Ovary (tissue), 9 donors: ENCODE results near the gene D2HGDH. TPM values are rescaled to one million over a fixed set of nuclear protein-coding genes. Genes with fewer than 3 reads are reported as not detected.

ENCODE experiments used
- DNase-seq, 5 donors: peaks; one replicate each; pipeline ENCODE4 v3.0.0-alpha.2; 2019 to 2020
- H3K27ac ChIP-seq, 2 donors: fragments of 200-600 bp; one replicate each; pipeline versions ENCODE4 v1.5.1 to v1.8.0; 2019 to 2022
- H3K27me3 ChIP-seq: fragments of 200-600 bp; one replicate; pipeline ENCODE4 v1.8.0; 2022
- H3K36me3 ChIP-seq: fragments of 200-600 bp; sonication (generic); one replicate; pipeline ENCODE4 v1.5.1; 2019
- H3K4me1 ChIP-seq: one replicate; pipeline ENCODE4 v1.8.1; 2013; ENCODE audit warnings: mild to moderate bottlenecking, moderate library complexity; ENCODE audit not compliant: insufficient read depth
- H3K4me3 ChIP-seq: fragments of 200-600 bp; sonication (generic); one replicate; pipeline ENCODE4 v1.5.1; 2017
- H3K9me3 ChIP-seq, 2 donors: fragments of 200-600 bp in 1 of 2; sonication (generic) in 1 of 2; one replicate each; pipeline versions ENCODE4 v1.5.1 to v1.8.1; 2013 to 2019; ENCODE audit warnings: mild to moderate bottlenecking in 1 of 2, moderate library complexity in 1 of 2
- EP300 ChIP-seq: sonication (generic); formaldehyde crosslinking; IDR thresholded peaks from one replicate; pipeline ENCODE4 v1.6.1; 2017; ENCODE audit warnings: antibody characterized with exemption
- POLR2A ChIP-seq: fragments of 450-650 bp; IDR thresholded peaks from one replicate; pipeline ENCODE4 v1.6.1; 2017; ENCODE audit warnings: antibody characterized with exemption, mild to moderate bottlenecking, moderate library complexity
- WGBS, 3 donors: extraction: QIAGEN DNeasy Blood & Tissue Kit in 1 of 3; methylation state at CpG; one replicate each; pipeline versions ENCODE4 v1.1.5 to v1.1.7; 2013 to 2017; 5-methylcytosine and 5-hydroxymethylcytosine counted together
- intact Hi-C, 4 donors: fragments of 100-400 bp; cut with DNase I; formaldehyde crosslinking; loops; one replicate each; pipeline versions ENCODE4 v1.11.0 to v1.15.1; 2022 to 2023
- polyA plus RNA-seq, 2 donors: library from polyadenylated mRNA; stranded (reverse); fragments of 200-250 nt in 1 of 2; fragments of 350-450 nt in 1 of 2; fragmentation: Illumina TruSeq in 1 of 2; extraction: RNeasy Lipid Tissue Mini Kit (QIAGEN cat#74804) in 1 of 2; gene quantifications; one replicate each; pipeline ENCODE4 v1.2.3, GENCODE V29; 2013 to 2014
- total RNA-seq, 7 donors: library from RNA; depleted of rRNA in 2 of 7; stranded (reverse); fragments of >200 nt in 2 of 7; fragmentation: NEBNext Ultra II Directional in 3 of 7; extraction: Animal tissue kit (Norgen Biotek cat#: 25700) in 3 of 7; gene quantifications; one replicate each; pipeline versions ENCODE4 v1.1.0 to v1.2.4, GENCODE V29; 2016 to 2023
- TF ChIP-seq, protein P1 (sequence below), 3 donors: fragments of 450-650 bp in 2 of 3; fragments of 200-600 bp in 1 of 3; IDR thresholded peaks; one replicate each; pipeline versions ENCODE4 v1.5.1 to v1.8.0; 2016 to 2022; ENCODE audit warnings: antibody characterized with exemption in 3 of 3, mild to moderate bottlenecking in 1 of 3
- donor health status: DM: no; HTN: no; CAD: no; lungs with moderate emphysema.
- donor health status: DM: no; HTN: no; CAD: no.
- donor health status: Bipolar disorder and iron deficiency.
- donor health status: DM: yes; HTN: yes; CAD: no.
- donor health status: DM: no; HTN: no; CAD: no.
- donor health status: DM: yes; HTN: yes; CAD: no.

The D2HGDH gene
- total and polyA plus RNA-seq, 9 donors: 0.63 to 35.1 (median 24.6) TPM

DNA sequence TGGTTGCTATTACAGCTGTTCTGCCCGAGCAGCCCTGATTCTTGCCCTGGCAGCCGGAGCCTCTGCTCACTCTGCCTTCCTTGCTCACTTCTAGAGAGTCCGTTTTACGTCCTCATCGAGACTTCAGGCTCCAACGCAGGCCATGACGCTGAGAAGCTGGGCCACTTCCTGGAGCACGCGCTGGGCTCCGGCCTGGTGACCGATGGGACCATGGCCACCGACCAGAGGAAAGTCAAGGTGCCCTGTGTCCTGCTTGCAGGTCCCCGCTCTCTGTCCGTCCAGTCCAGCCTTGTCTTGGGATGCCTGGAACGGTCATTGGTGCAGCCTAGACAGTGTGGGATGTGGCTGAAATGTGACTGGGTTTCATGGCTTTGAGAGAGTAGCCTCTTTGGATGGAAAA is 16.7 kb downstream of the D2HGDH start:
- H3K9me3 ChIP-seq: no peaks in the 10 kb centered on the region
- no peak overlapping the region for H3K27ac ChIP-seq
- intact Hi-C loops: loop anchor here in 1 of 4 donors (10.0 kb wide), 1 partner anchor 124 kb away; no protein-coding TSS in a partner anchor
- no peak overlapping the region for H3K4me3 ChIP-seq
- 87 to 95% (median 89%) methylated on average over 15 of the region's 15 CpGs for WGBS, 3 donors
- H3K36me3 ChIP-seq: no peaks in the 10 kb centered on the region
- no peaks in the 10 kb centered on the region for H3K27me3 ChIP-seq
- H3K4me1 ChIP-seq: peaks cover 2% of the 10 kb centered on the region
- no peak for DNase-seq
- TF ChIP-seq POLR2A (no peak), EP300 (no peak)
- TF ChIP-seq, protein P1, sequence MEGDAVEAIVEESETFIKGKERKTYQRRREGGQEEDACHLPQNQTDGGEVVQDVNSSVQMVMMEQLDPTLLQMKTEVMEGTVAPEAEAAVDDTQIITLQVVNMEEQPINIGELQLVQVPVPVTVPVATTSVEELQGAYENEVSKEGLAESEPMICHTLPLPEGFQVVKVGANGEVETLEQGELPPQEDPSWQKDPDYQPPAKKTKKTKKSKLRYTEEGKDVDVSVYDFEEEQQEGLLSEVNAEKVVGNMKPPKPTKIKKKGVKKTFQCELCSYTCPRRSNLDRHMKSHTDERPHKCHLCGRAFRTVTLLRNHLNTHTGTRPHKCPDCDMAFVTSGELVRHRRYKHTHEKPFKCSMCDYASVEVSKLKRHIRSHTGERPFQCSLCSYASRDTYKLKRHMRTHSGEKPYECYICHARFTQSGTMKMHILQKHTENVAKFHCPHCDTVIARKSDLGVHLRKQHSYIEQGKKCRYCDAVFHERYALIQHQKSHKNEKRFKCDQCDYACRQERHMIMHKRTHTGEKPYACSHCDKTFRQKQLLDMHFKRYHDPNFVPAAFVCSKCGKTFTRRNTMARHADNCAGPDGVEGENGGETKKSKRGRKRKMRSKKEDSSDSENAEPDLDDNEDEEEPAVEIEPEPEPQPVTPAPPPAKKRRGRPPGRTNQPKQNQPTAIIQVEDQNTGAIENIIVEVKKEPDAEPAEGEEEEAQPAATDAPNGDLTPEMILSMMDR (IDR thresholded peaks at IDR 0.05): no peak

DNA sequence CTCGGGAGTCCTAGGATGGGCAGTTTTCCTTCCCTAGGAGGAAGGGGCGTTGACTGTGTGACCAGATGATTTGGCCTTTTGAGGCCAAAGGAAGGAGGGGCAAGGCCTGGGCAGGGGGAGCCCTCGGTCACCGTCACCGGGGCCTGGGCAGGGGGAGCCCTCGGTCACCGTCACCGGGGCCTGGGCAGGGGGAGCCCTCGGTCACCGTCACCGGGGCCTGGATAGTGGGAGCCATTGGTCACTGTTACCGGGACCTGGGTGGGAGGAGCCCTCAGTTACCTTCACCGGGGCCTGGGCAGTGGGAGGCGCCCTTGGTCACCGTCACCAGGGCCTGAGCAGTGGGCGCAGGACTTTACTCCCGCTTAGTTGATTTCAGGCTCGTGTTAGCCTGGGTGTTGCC is 17.3 kb downstream of the D2HGDH start:
- H3K4me3 ChIP-seq: no peak overlapping the region
- intact Hi-C loops: loop anchor here in 1 of 4 donors (10.0 kb wide), 1 partner anchor 123 kb away; no protein-coding TSS in a partner anchor
- no peak overlapping the region for H3K27ac ChIP-seq
- no peaks in the 10 kb centered on the region for H3K9me3 ChIP-seq
- H3K27me3 ChIP-seq: no peaks in the 10 kb centered on the region
- H3K36me3 ChIP-seq: no peaks in the 10 kb centered on the region
- WGBS, 3 donors: 91 to 97% (median 93%) methylated on average over 18 of the region's 18 CpGs
- peaks cover 2% of the 10 kb centered on the region for H3K4me1 ChIP-seq
- TF ChIP-seq, protein P1 (IDR thresholded peaks at IDR 0.05): no peak
- no peak for TF ChIP-seq POLR2A
- TF ChIP-seq EP300: no peak
- no peak for DNase-seq

DNA sequence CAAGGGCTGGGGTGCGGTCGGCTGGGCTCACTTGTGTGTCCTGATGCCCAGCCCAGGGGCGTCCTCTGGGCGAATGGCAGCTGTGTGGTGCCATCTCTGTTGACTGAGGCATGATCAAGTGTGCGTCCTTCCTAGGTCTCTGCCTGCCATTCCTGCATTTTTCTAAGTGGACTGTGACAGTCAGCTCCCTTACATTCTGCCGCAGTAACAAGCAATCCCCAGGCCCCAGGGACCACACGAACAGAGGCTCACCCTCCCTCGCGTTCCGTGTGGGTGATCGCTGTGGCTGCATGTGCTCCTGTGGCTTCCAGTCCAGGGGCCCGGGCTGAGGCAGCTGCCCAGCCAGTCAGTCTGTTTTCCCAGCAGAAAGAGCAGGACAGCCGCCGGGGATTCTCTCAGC is 17.8 kb downstream of the D2HGDH start:
- H3K4me3 ChIP-seq: no peak overlapping the region
- intact Hi-C loops: loop anchor here in 1 of 4 donors (10.0 kb wide), 1 partner anchor 123 kb away; no protein-coding TSS in a partner anchor
- no peak for DNase-seq
- 93 to 95% (median 95%) methylated on average over 13 to 14 of the region's 14 CpGs for WGBS, 3 donors
- H3K4me1 ChIP-seq: peaks cover 2% of the 10 kb centered on the region
- no peaks in the 10 kb centered on the region for H3K27me3 ChIP-seq
- TF ChIP-seq, protein P1 (IDR thresholded peaks at IDR 0.05): no peak
- no peak for TF ChIP-seq POLR2A
- no peak for TF ChIP-seq EP300
- H3K27ac ChIP-seq: no peak overlapping the region
- H3K9me3 ChIP-seq: no peaks in the 10 kb centered on the region
- no peaks in the 10 kb centered on the region for H3K36me3 ChIP-seq

DNA sequence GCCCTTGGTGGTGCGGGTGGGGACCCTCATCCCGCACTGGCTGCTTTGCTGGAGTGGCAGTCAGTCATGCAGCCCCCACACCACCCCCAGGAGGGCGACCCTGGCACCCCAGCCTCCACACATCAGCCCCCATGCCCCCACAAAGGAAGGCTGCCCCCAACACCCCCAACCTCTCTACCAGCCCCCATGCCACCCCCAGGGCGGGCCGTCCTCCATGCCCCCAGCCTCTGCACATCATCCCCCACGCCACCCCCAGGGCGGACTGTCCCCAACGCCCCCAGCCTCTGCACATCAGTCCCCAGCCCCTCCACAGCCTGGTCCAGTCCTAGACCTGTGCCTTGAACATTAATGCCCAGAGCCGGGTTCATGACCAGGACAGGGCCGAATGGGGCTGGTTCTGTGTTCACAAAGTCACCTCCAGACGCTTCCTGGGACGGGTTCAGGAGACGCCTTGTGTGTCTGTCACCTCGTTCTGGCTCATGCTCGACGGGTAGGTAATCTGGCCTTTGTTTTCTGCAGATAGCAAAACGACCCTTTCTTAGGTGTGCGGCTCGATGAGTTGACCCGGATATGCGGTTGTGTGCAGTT is 18.4 kb downstream of the D2HGDH start:
- Histone ChIP-seq H3K4me3 (no peak overlapping the region), H3K27me3 (no peaks in the 10 kb centered on the region), H3K27ac (no peak overlapping the region), H3K4me1 (peaks cover 2% of the 10 kb centered on the region), H3K36me3 (no peaks in the 10 kb centered on the region), H3K9me3 (no peaks in the 10 kb centered on the region)
- WGBS, 3 donors: 91 to 95% (median 91%) methylated on average over 18 to 21 of the region's 21 CpGs
- intact Hi-C loops: loop anchor here in 1 of 4 donors (10.0 kb wide), 1 partner anchor 122 kb away; no protein-coding TSS in a partner anchor
- DNase-seq: no peak
- no peak for TF ChIP-seq POLR2A
- no peak for TF ChIP-seq EP300
- TF ChIP-seq, protein P1 (IDR thresholded peaks at IDR 0.05): no peak
